ENCODE results near the gene STK38. TPM values are rescaled to one million over a fixed set of nuclear protein-coding genes. Genes with fewer than 3 reads are reported as not detected.

STK38 gene
- 15.0 and 27.5 TPM in 2 replicates for total RNA-seq

GRCh38 chr6:36546920-36547645 lies at the start of gene STK38:
STK38 (minus strand) TSS chr6:36547479; CDS start chr6:36540202, 7,277 bp downstream.

GRCh38 chr6:36594029-36594815 lies 46.9 kb upstream of the STK38 start, which contains the start of gene SRSF3:
SRSF3 (plus strand) TSS chr6:36594362; CDS start chr6:36596763, 2,401 bp downstream.

Other genes starting within 250 kb of the STK38 start
- gene BNIP5, start 210.6 kb downstream of the STK38 start, total RNA-seq = not detected in 2 replicates
- not detected in 2 replicates for gene ETV7, start 159.8 kb downstream of the STK38 start, total RNA-seq
- not detected in 2 replicates for gene PXT1, start 104.6 kb downstream of the STK38 start, total RNA-seq
- 57.5 and 60.3 TPM in 2 replicates for gene KCTD20, start 104.5 kb downstream of the STK38 start, total RNA-seq
- gene SRSF3, start 46.9 kb upstream of the STK38 start, total RNA-seq = 85.2 and 110 TPM in 2 replicates
- 196 and 348 TPM in 2 replicates for gene CDKN1A, start 131.2 kb upstream of the STK38 start, total RNA-seq
- 0.32 TPM in 1 of 2 replicates, not detected in the other for gene RAB44, start 150.3 kb upstream of the STK38 start, total RNA-seq